HG03575 (cell line): ENCODE data around the gene CAMKMT.

Source experiments
- ATAC-seq: cut with Tn5 transposase; IDR thresholded peaks from one replicate; pipeline ENCODE4 v1.9.1; 2021; ENCODE audit not compliant: unreplicated experiment, insufficient number of reproducible peaks, low FRiP score; ENCODE audit errors: extremely low read depth

The CAMKMT gene

DNA sequence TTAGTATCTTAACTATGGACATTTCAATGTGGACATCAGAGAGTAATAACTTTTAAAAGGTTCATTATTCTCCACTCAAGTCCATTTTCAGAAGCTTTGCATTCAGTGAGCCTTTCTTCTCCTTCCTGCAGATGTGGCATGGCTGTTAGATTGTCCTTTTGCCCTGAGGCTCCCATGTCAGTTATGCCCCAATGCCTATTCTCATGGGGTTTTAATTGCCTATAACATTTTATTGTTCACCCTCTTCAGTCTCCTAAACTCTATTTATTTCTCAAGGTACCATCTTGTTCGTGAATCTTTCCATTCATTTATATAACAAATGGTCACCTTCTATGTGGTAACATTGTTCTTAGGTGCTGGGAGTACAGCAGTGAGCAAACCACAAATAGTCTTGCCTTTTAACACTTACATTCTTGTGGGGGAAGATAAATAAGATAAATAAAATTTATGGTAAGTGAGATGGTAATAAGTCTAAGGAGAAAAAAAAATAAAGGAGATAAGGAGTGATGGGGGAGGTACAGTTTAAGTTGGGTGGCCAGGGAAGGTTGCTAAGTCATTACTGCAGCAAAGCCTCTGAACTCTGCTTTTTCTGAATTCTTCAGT, 301.8 kb downstream of the CAMKMT start:
- no peak for ATAC-seq

DNA sequence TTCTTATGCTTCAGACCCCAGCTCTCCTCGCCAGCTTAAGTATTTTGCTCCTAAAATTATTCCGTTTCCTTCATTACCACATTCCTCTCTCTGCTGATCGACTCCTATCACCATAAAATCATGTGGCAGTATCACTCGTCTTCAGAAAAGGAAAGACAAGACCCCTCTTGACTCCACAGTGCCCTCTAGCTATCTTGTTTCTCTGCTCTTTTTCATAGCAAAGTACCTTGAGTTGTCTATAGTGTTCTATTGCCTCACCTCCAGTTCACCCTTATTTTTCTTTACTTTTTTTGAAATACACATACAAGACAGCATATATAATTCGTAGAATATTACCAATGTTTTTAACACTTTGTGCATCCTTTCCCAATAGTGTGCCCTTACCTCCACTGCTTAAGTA, 306.6 kb downstream of the CAMKMT start:
- no peak for ATAC-seq

DNA sequence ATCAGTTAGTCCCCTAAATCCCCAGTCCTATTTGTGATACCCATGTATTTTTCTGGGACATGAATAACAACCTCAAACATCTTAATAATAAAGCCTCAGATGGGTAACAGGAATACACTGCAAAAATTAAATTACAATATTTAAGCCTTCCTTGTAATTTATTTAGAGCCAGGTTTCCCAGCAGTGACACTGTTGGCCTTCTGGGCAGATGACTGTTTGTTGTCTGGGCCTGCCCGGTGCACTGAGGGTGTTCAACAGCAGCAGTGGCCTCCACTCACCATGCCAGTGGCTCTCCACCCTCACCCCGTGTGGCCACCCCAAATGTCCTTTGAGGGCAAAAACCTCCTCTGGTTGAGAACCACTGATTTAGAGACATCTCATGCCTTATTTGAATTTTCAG, 309.5 kb downstream of the CAMKMT start:
- ATAC-seq, result no peak

DNA sequence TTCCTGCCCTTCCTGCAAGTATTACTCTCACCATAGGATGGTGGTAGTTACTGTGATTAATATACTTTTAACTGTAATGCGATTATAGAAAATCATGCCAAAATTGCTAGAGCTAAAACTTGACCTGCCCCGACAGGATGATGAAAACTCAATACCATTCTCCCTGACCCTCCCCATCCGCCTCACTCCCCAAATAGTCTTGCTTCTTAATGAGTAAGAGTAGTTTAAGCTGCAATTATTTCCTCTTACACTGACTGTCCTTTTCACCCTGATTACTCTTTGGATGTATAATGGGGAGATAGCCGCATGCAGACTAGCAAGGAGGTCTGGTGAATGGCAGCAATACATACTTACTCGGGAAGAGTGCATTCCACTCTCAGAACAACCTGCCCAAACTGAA, 310.2 kb downstream of the CAMKMT start:
- no peak for ATAC-seq

GRCh38 chr2:44672431-44672830, 310.7 kb downstream of the CAMKMT start:
- no peak for ATAC-seq

- ATAC-seq, result no peak
Observed at GRCh38 chr2:44674473-44675284, 312.9 kb downstream of the CAMKMT start.

DNA sequence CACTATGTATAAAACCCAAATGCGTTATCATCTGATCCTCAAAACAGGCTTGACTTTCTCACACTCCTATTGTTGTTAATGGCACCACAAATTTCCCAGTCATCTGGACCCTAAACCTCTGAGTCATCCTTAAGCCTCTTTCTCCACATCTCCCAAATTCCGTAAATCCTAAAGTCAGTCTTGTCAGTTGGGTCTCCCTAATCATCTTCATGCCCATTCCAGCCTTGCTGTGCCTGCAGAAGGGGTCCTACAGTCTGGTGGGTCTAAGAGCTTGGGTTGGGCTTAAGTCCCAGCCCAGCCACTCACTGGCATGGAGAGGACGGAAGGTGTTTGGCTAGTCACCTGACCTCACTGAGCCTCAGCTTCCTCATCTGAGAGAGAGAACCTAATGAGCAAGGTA, 314.6 kb downstream of the CAMKMT start:
- ATAC-seq, result no peak

GRCh38 chr2:44679584-44679983, 317.8 kb downstream of the CAMKMT start:
- ATAC-seq, result no peak

DNA sequence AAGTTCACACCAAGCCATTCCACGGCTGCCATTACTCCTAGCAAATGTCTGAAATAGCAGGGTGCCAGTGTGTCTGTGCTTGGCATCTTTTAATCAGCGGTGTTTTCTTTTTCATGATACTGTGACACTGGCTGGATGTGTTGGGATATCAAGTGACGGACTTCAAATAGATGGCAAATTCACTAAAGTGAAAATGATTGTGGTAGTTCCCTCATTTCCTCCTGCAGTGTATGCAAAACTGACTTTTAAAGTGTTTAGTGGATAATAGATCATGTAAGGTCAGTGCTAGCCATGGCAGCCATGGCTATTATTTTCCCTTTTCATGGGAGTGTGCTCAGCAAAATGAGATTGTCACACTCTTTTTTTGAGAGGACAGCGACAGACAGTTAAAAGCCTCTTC, 318.2 kb downstream of the CAMKMT start:
- ATAC-seq, result no peak

GRCh38 chr2:44680424-44680971, 318.8 kb downstream of the CAMKMT start:
- ATAC-seq, result no peak

DNA sequence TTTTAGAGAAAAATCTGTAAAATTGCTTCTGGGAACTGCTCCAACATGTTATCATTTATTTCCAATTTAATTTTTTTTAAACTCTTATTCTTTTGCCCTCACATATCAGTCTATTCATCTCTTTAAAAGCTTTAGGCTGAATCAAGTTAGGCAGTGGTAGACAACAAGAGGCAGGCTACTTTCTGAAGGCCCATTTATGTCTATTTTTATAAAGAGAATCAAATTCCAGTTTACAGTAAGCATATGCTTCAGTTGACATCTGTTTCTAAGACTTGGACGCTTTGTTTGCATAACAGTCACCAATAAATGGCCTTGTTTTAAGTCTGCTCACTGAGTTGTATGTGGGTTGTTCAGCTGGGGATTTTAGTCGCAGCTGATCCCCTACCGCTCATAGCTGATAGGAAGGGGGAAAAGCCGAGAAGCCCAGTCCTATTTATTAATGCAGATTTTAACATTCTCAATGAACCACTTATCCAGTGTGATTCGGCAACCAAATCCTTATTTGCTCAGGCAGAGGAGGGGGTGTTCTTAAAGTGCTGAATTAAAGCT, 319.3 kb downstream of the CAMKMT start:
- no peak for ATAC-seq

DNA sequence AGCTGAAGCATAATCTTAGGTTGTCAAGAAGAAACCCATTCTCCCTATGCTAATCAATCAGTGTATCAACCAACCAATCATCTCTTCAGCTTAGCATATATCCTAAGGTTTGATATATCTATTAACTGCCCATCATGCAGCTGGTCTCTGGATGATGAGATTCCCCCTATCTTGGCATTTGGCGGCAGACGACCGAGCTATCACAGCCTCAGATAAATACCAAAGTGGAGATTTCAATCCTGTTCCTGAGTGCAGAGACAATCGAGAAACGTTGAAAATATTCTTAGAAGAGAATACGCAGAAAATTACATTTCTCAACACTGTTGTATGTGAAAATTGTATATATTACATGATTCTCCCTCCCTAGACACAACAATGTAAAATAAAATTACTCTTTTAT, 320.7 kb downstream of the CAMKMT start:
- no peak for ATAC-seq

DNA sequence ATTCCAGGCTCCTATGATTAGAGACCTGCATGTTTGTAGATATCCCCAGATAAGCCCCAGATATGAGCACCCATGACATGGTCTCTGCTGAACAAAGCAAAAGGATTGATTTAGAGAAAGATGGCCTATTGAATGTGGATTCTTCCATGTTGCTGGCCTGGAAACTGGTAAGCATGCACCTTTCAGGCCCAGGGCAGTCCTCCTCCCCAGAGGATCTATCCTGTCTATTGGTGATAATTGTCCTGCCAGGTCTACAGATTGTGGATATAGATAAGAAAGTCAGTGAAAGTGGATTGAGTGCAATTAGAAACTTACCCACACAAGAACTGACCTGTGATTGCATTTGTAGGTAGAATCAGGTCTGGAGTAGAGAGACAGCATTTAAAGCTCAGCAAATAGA, 322.8 kb downstream of the CAMKMT start:
- ATAC-seq, result no peak

- no peak for ATAC-seq
Observed at GRCh38 chr2:44686561-44686960, 324.8 kb downstream of the CAMKMT start.

DNA sequence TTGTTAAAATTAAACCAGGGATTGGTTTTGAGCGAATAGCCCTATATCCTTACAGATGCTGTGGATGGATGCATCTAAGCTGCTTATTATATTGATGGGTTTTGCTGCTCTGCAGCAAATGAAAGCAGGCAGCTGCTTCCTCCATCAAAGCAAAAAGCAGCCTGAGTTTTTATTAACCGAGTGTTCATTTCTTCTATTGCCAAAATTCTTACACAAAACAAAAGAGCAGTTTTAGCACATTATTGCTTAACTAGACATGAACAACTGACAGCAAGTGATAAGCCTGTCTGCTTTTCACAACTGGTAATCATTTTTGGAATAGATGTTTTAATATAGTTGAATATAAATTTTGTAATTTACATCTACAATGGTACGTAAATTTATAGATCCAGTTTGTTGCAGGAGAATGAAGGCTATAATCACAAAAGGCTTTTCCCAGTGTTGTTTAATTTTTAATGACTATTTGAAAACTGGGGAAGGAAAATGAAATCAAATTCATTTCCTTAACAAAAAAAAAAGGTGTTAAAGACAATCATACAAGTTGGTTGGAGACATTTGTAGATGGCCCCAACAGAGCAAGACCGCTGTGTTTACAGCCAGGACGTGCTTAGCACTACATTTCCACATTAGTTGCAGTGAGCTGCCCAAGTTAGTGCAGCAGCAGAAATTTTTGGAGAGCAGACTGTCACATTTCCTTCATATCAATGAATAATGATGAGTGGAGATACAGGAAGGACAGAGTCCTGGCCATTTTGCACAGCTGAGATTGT, 326.1 kb downstream of the CAMKMT start:
- ATAC-seq, result no peak

- no peak for ATAC-seq
Observed at GRCh38 chr2:44688456-44689124, 326.8 kb downstream of the CAMKMT start.

- no peak for ATAC-seq
Observed at GRCh38 chr2:44689516-44689915, 327.8 kb downstream of the CAMKMT start.

GRCh38 chr2:44691174-44691785, 329.5 kb downstream of the CAMKMT start:
- ATAC-seq, result no peak

DNA sequence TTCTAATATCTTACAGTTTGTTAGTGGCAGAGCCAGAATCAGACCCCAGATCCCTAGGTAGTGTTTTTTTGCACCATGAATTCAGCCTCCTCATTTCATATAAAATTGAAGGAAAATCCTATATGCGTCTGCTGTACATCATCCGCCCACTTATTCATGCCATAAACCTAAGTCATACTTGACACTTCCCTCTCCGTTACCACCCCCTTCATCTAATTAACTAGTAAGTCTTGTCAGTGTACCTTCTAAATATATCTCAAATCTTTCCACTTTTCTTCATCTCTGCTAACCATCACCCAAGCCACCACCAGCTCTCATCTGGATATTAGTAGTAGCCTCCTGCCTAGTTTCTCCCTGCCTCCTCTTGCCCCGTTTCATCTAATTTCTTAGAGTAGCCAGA, 331.1 kb downstream of the CAMKMT start:
- ATAC-seq, result no peak
